Fibroblast of skin of right quadriceps (primary cell): ENCODE measurements around the gene ATP6AP1.
A peak's percentile ranks its signal among the peaks of the same experiment; 100 is the strongest.

Source experiments
- DNase-seq: peaks from one replicate; pipeline ENCODE4 v3.0.0-alpha.2; 2013

The ATP6AP1 gene

GRCh38 chrX:154452823-154453222 is 24.3 kb downstream of the ATP6AP1 start:
- DNase-seq, result no peak

GRCh38 chrX:154457491-154458115 is 29.1 kb downstream of the ATP6AP1 start:
- DNase-seq, result peak; percentile 30

- DNase-seq, result peak; percentile 48
These were observed 29.9 kb downstream of the ATP6AP1 start, which contains the start of gene PLXNA3 for GRCh38 chrX:154458116-154458953. Gene PLXNA3, plus strand, starts transcription at chrX:154458281. Its CDS starts 1,903 bp downstream, at chrX:154460184.

- peak; percentile 4 for DNase-seq
These were observed 30.7 kb downstream of the ATP6AP1 start for GRCh38 chrX:154458954-154459778.

- DNase-seq, result no peak
These were observed 31.4 kb downstream of the ATP6AP1 start for GRCh38 chrX:154459832-154460231.

GRCh38 chrX:154460326-154460725 is 31.8 kb downstream of the ATP6AP1 start:
- DNase-seq, result no peak

- DNase-seq, result no peak
These were observed 33.9 kb downstream of the ATP6AP1 start for GRCh38 chrX:154462396-154462795.

GRCh38 chrX:154463611-154464220 is 35.2 kb downstream of the ATP6AP1 start:
- DNase-seq, result no peak

- DNase-seq, result no peak
These were observed 36.4 kb downstream of the ATP6AP1 start for GRCh38 chrX:154464806-154465365.

GRCh38 chrX:154465601-154466000 is 37.1 kb downstream of the ATP6AP1 start:
- no peak for DNase-seq

GRCh38 chrX:154466036-154466435 is 37.6 kb downstream of the ATP6AP1 start:
- DNase-seq, result no peak

GRCh38 chrX:154466907-154467306 is 38.4 kb downstream of the ATP6AP1 start:
- no peak for DNase-seq

GRCh38 chrX:154467556-154467955 is 39.1 kb downstream of the ATP6AP1 start:
- DNase-seq, result no peak

GRCh38 chrX:154468217-154468616 is 39.7 kb downstream of the ATP6AP1 start:
- no peak for DNase-seq

GRCh38 chrX:154469114-154469513 is 40.6 kb downstream of the ATP6AP1 start:
- no peak for DNase-seq

- no peak for DNase-seq
These were observed 41.4 kb downstream of the ATP6AP1 start for GRCh38 chrX:154469880-154470279.

GRCh38 chrX:154470434-154470833 is 42.0 kb downstream of the ATP6AP1 start:
- DNase-seq, result no peak

GRCh38 chrX:154470914-154471568 is 42.6 kb downstream of the ATP6AP1 start:
- DNase-seq, result no peak

- no peak for DNase-seq
These were observed 43.6 kb downstream of the ATP6AP1 start for GRCh38 chrX:154471839-154472684.

- no peak for DNase-seq
These were observed 44.5 kb downstream of the ATP6AP1 start for GRCh38 chrX:154472685-154473632.
